Ovary (tissue), 9 donors: ENCODE data around the gene MYH2. TPM values are rescaled to one million over a fixed set of nuclear protein-coding genes. Genes with fewer than 3 reads are reported as not detected.

Experiments used
- DNase-seq, 5 donors: peaks; one replicate each; pipeline ENCODE4 v3.0.0-alpha.2; 2019 to 2020
- H3K27ac ChIP-seq, 2 donors: fragments of 200-600 bp; one replicate each; pipeline versions ENCODE4 v1.5.1 to v1.8.0; 2019 to 2022
- H3K27me3 ChIP-seq: fragments of 200-600 bp; one replicate; pipeline ENCODE4 v1.8.0; 2022
- H3K36me3 ChIP-seq: fragments of 200-600 bp; sonication (generic); one replicate; pipeline ENCODE4 v1.5.1; 2019
- H3K4me1 ChIP-seq: one replicate; pipeline ENCODE4 v1.8.1; 2013; ENCODE audit warnings: mild to moderate bottlenecking, moderate library complexity; ENCODE audit not compliant: insufficient read depth
- H3K4me3 ChIP-seq: fragments of 200-600 bp; sonication (generic); one replicate; pipeline ENCODE4 v1.5.1; 2017
- H3K9me3 ChIP-seq, 2 donors: fragments of 200-600 bp in 1 of 2; sonication (generic) in 1 of 2; one replicate each; pipeline versions ENCODE4 v1.5.1 to v1.8.1; 2013 to 2019; ENCODE audit warnings: mild to moderate bottlenecking in 1 of 2, moderate library complexity in 1 of 2
- EP300 ChIP-seq: sonication (generic); formaldehyde crosslinking; IDR thresholded peaks from one replicate; pipeline ENCODE4 v1.6.1; 2017; ENCODE audit warnings: antibody characterized with exemption
- POLR2A ChIP-seq: fragments of 450-650 bp; IDR thresholded peaks from one replicate; pipeline ENCODE4 v1.6.1; 2017; ENCODE audit warnings: antibody characterized with exemption, mild to moderate bottlenecking, moderate library complexity
- WGBS, 3 donors: extraction: QIAGEN DNeasy Blood & Tissue Kit in 1 of 3; methylation state at CpG; one replicate each; pipeline versions ENCODE4 v1.1.5 to v1.1.7; 2013 to 2017; 5-methylcytosine and 5-hydroxymethylcytosine counted together
- intact Hi-C, 4 donors: fragments of 100-400 bp; cut with DNase I; formaldehyde crosslinking; loops; one replicate each; pipeline versions ENCODE4 v1.11.0 to v1.15.1; 2022 to 2023
- polyA plus RNA-seq, 2 donors: library from polyadenylated mRNA; stranded (reverse); fragments of 200-250 nt in 1 of 2; fragments of 350-450 nt in 1 of 2; fragmentation: Illumina TruSeq in 1 of 2; extraction: RNeasy Lipid Tissue Mini Kit (QIAGEN cat#74804) in 1 of 2; gene quantifications; one replicate each; pipeline ENCODE4 v1.2.3, GENCODE V29; 2013 to 2014
- total RNA-seq, 7 donors: library from RNA; depleted of rRNA in 2 of 7; stranded (reverse); fragments of >200 nt in 2 of 7; fragmentation: NEBNext Ultra II Directional in 3 of 7; extraction: Animal tissue kit (Norgen Biotek cat#: 25700) in 3 of 7; gene quantifications; one replicate each; pipeline versions ENCODE4 v1.1.0 to v1.2.4, GENCODE V29; 2016 to 2023
- TF ChIP-seq, protein P1 (sequence below), 3 donors: fragments of 450-650 bp in 2 of 3; fragments of 200-600 bp in 1 of 3; IDR thresholded peaks; one replicate each; pipeline versions ENCODE4 v1.5.1 to v1.8.0; 2016 to 2022; ENCODE audit warnings: antibody characterized with exemption in 3 of 3, mild to moderate bottlenecking in 1 of 3
- donor health status: DM: no; HTN: no; CAD: no; lungs with moderate emphysema.
- donor health status: DM: no; HTN: no; CAD: no.
- donor health status: Bipolar disorder and iron deficiency.
- donor health status: DM: yes; HTN: yes; CAD: no.
- donor health status: DM: no; HTN: no; CAD: no.
- donor health status: DM: yes; HTN: yes; CAD: no.

MYH2 gene
- total and polyA plus RNA-seq, 9 donors = 0.13 to 2.0 (median 0.25) TPM; not detected in 6

- H3K27ac ChIP-seq = no peak overlapping the region
- no peak for DNase-seq
- intact Hi-C loops = no loop called here
- no peaks in the 10 kb centered on the region for H3K36me3 ChIP-seq
- H3K4me1 ChIP-seq = no peaks in the 10 kb centered on the region
- no peaks in the 10 kb centered on the region for H3K27me3 ChIP-seq
- WGBS, 3 donors = 61 to 82% (median 73%) methylated on average over 2 of the region's 2 CpGs
- TF ChIP-seq POLR2A (no peak), EP300 (no peak)
- H3K9me3 ChIP-seq = no peaks in the 10 kb centered on the region
- no peak overlapping the region for H3K4me3 ChIP-seq
Measured at GRCh38 chr17:10512856-10513255, 36.6 kb downstream of the MYH2 start.

DNA sequence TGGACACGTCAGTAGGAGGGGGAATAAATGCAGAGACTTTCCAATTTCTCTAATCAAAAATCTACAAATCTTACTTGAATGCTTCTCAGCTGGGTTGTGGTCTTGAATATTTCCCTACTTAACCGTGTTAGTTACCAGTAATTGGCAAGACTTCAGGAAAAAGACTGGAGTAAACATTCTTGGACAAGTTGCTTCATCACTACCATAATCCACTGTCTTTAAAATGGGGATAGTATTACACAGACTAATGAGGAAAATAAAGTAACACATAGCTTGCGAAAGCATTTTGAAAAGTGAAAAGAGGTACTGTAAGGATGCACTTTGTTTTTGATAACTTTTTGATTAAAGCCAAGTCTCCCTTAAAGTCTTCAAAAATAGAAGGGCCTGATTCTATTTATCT is 49.5 kb downstream of the MYH2 start:
- DNase-seq = no peak
- no peaks in the 10 kb centered on the region for H3K4me1 ChIP-seq
- intact Hi-C loops = no loop called here
- no peaks in the 10 kb centered on the region for H3K36me3 ChIP-seq
- TF ChIP-seq POLR2A (no peak), EP300 (no peak)
- TF ChIP-seq, protein P1, sequence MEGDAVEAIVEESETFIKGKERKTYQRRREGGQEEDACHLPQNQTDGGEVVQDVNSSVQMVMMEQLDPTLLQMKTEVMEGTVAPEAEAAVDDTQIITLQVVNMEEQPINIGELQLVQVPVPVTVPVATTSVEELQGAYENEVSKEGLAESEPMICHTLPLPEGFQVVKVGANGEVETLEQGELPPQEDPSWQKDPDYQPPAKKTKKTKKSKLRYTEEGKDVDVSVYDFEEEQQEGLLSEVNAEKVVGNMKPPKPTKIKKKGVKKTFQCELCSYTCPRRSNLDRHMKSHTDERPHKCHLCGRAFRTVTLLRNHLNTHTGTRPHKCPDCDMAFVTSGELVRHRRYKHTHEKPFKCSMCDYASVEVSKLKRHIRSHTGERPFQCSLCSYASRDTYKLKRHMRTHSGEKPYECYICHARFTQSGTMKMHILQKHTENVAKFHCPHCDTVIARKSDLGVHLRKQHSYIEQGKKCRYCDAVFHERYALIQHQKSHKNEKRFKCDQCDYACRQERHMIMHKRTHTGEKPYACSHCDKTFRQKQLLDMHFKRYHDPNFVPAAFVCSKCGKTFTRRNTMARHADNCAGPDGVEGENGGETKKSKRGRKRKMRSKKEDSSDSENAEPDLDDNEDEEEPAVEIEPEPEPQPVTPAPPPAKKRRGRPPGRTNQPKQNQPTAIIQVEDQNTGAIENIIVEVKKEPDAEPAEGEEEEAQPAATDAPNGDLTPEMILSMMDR (IDR thresholded peaks at IDR 0.05) = no peak
- H3K27ac ChIP-seq = no peak overlapping the region
- no peaks in the 10 kb centered on the region for H3K27me3 ChIP-seq
- 53 to 62% (median 55%) methylated on average over 3 of the region's 3 CpGs for WGBS, 3 donors
- no peaks in the 10 kb centered on the region for H3K9me3 ChIP-seq
- H3K4me3 ChIP-seq = no peak overlapping the region

DNA sequence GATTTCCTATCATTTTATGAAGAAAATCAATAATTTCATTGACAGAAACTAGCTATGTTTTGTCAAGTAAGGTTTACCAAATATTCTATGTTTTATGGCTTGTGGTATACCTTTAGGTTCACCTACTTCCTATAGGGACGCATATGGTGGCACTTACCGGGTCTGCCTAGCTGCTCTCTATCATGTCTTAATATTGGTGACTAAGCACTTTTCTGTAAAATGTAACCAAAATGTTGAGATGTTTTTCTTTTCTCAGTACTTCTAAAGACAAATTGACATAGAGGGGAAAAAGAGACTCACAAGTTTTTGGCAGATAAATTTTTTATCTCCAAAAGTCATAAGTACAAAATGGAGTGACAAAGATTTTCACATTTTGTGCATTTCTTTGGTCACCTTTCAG is 57.5 kb downstream of the MYH2 start:
- Histone ChIP-seq H3K27me3 (no peaks in the 10 kb centered on the region), H3K27ac (no peak overlapping the region), H3K4me3 (no peak overlapping the region), H3K4me1 (no peaks in the 10 kb centered on the region), H3K9me3 (no peaks in the 10 kb centered on the region), H3K36me3 (no peaks in the 10 kb centered on the region)
- 89 to 95% (median 90%) methylated on average over 2 of the region's 2 CpGs for WGBS, 3 donors
- intact Hi-C loops = no loop called here
- no peak for DNase-seq
- TF ChIP-seq POLR2A = no peak
- TF ChIP-seq, protein P1 (IDR thresholded peaks at IDR 0.05) = no peak
- no peak for TF ChIP-seq EP300

- intact Hi-C loops = no loop called here
- H3K36me3 ChIP-seq = no peaks in the 10 kb centered on the region
- H3K4me1 ChIP-seq = no peaks in the 10 kb centered on the region
- TF ChIP-seq, protein P1 (IDR thresholded peaks at IDR 0.05) = no peak
- no peak for TF ChIP-seq EP300
- no peak for TF ChIP-seq POLR2A
- no peaks in the 10 kb centered on the region for H3K27me3 ChIP-seq
- WGBS, 3 donors = 62 to 94% (median 75%) methylated on average over 1 of the region's 1 CpG
- H3K27ac ChIP-seq = no peak overlapping the region
- H3K9me3 ChIP-seq = no peaks in the 10 kb centered on the region
- no peak for DNase-seq
- H3K4me3 ChIP-seq = no peak overlapping the region
Measured at GRCh38 chr17:10482252-10482651, 67.2 kb downstream of the MYH2 start.

GRCh38 chr17:10477701-10478100 is 71.8 kb downstream of the MYH2 start:
- Histone ChIP-seq H3K4me3 (no peak overlapping the region), H3K27me3 (no peaks in the 10 kb centered on the region), H3K36me3 (no peaks in the 10 kb centered on the region), H3K4me1 (no peaks in the 10 kb centered on the region), H3K27ac (no peak overlapping the region), H3K9me3 (no peaks in the 10 kb centered on the region)
- WGBS, 3 donors = 67 to 79% (median 69%) methylated on average over 1 of the region's 1 CpG
- TF ChIP-seq, protein P1 (IDR thresholded peaks at IDR 0.05) = no peak
- TF ChIP-seq EP300 (no peak), POLR2A (no peak)
- intact Hi-C loops = no loop called here
- no peak for DNase-seq
